HG02938 (cell line): ENCODE measurements around the gene IGFL2.
"Not testable (repeated sequence)": the region's sequence is repeated elsewhere in the genome, so short reads cannot be mapped to it uniquely, and the experiment has no call there.

Source experiments
- ATAC-seq: cut with Tn5 transposase; IDR thresholded peaks from one replicate; pipeline ENCODE4 v1.9.1; 2021; ENCODE audit warnings: mild to moderate bottlenecking, moderate library complexity; ENCODE audit not compliant: unreplicated experiment

The IGFL2 gene

GRCh38 chr19:46206682-46207081, 58.6 kb downstream of the IGFL2 start:
- no peak for ATAC-seq

GRCh38 chr19:46207858-46208257, 59.8 kb downstream of the IGFL2 start:
- ATAC-seq = not testable (repeated sequence)

GRCh38 chr19:46209051-46209450, 61.0 kb downstream of the IGFL2 start:
- ATAC-seq = no peak

- no peak for ATAC-seq
Measured at GRCh38 chr19:46209472-46209871, 61.4 kb downstream of the IGFL2 start.

GRCh38 chr19:46210669-46211068, 62.6 kb downstream of the IGFL2 start:
- no peak for ATAC-seq
